Astrocyte of the spinal cord (primary cell): ENCODE data around the gene UNC5C.

Experiments
- DNase-seq: peaks from one replicate; pipeline ENCODE4 v3.0.0; 2011; ENCODE audit warnings: low read depth, low spot score
- H3K4me3 ChIP-seq: 2 replicates; pipeline ENCODE4 v1.5.1; 2011; ENCODE audit warnings: low read depth, mild to moderate bottlenecking, low read length, moderate library complexity
- in situ Hi-C: cut with HindIII; loops from 2 replicates; pipeline ENCODE4 v1.10.0; 2017; ENCODE audit warnings: low sequenced_read_pairs
- TF ChIP-seq, protein P1 (sequence below): IDR thresholded peaks from 2 replicates; pipeline ENCODE4 v1.5.1; 2012; ENCODE audit warnings: low read depth, mild to moderate bottlenecking, low read length, inconsistent platforms

UNC5C gene

DNA sequence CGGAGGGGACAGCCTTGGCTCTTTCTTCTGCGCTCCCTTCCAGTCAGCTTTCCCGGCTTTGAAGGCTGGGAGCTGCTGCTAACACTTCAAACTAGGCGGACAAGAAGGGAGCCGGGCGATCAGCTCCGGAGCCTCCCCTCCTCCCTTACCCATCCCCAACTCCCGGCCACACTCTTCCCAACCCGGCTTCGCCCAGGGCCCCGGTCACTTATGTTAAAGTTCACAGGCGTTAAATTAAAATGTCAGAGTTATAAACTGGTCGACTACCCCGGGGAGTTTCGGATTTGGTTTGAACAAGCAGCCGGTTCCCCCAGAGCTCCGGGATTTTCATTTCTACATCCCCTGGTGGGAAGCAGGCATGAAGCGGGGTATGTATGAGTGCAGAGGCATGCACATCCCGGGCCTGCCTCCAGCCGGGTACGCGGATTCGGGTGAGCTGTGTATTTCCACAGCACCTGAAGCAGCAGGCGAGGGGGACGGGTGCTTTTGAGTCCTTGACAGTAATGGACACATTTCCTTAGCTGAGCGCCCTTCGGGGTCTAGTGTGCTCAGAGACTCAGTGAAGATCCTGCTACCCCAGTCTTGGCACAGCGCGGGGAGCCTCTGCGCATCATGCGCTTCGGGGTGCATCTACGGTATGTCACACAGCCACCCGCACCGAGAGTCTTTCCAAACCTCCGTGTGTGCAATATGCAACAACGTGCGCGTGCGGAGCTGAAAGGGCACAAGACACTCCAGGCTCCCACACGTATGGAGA is 880 bp downstream of the UNC5C start:
- DNase-seq: peak; percentile 46
- TF ChIP-seq, protein P1, sequence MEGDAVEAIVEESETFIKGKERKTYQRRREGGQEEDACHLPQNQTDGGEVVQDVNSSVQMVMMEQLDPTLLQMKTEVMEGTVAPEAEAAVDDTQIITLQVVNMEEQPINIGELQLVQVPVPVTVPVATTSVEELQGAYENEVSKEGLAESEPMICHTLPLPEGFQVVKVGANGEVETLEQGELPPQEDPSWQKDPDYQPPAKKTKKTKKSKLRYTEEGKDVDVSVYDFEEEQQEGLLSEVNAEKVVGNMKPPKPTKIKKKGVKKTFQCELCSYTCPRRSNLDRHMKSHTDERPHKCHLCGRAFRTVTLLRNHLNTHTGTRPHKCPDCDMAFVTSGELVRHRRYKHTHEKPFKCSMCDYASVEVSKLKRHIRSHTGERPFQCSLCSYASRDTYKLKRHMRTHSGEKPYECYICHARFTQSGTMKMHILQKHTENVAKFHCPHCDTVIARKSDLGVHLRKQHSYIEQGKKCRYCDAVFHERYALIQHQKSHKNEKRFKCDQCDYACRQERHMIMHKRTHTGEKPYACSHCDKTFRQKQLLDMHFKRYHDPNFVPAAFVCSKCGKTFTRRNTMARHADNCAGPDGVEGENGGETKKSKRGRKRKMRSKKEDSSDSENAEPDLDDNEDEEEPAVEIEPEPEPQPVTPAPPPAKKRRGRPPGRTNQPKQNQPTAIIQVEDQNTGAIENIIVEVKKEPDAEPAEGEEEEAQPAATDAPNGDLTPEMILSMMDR: no peak
- in situ Hi-C loops: no loop called here
- H3K4me3 ChIP-seq: peak overlapping the region; percentile 64

DNA sequence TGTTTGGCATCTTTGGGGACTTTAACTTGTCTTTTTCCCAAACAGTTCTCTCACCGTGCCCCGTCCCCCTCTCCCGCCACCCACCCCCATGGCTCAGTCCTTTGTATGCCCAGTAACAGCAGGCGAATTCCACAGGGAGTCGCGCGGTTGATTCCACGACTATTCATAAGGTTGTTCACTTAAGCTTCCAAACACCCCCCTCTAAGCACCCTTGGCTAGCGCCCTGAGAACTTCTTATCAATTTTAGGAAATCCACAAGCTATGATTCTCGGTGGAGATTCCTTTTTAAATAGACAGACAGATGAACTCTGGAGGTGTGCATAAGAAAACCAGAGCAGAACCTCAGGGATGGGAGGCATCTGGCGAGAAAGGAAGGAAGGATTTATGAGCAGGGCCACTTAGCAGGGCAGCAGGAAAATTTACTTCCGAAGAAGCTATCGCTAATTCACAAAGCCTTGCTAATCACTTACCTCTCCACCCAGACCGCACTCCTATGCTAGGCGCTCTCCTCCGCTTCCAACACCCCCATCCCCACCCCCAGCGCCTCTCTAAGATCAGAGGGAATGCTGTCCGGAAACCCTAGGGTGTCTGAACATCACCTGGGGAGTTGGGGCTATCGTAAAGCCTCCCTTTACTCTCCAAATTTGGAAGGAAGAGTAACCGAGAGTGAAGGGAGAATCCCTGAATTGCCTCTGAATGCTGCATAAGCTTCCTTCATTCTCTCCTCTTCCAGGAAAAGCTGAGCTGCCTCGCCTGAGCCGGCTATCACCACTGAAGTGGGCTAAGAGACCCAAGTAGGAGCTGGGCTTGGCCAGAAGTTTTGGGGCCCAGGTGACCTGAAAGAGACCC is 1.7 kb downstream of the UNC5C start:
- in situ Hi-C loops: no loop called here
- no peak for DNase-seq
- TF ChIP-seq, protein P1: no peak
- peak overlapping the region; percentile 64 for H3K4me3 ChIP-seq

DNA sequence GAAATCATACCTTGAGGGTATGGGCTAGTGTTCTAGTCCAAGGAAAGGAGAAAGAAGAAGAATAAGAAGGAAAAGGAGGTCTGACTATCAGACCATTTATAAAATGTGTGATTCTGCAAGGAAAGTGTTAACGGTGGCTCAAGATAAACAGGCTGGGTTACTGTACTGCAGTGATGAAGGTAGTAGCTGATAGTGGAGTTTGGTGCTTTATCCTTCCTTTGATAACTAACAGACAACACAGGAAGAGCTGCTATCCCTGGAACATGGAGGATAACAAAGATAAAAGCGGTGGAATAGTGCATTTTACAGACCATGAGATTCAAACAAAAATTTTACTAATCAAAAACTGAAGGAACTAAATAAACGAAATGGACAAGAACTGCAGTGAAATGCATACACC is 2.6 kb downstream of the UNC5C start:
- TF ChIP-seq, protein P1: no peak
- no peak for DNase-seq
- in situ Hi-C loops: no loop called here
- no peak overlapping the region for H3K4me3 ChIP-seq

DNA sequence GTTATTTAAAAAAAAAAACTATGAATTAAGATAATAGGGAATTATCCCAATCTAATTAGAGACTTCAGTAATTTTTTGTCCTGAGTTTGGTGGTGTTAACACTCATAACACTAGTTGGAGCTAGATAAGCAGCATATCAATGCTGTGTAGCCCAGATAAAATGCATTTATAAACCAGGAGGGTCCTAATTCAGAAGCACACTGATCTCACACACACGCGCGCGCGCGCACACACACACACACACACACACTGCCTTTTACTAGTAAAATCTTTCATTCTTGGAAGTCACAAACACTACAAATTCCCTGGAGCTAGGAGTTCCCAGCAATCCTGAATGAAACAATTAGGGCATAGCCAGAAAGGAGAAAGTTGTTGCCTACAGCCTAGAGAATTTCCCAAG is 3.2 kb downstream of the UNC5C start:
- in situ Hi-C loops: no loop called here
- TF ChIP-seq, protein P1: no peak
- DNase-seq: no peak
- no peak overlapping the region for H3K4me3 ChIP-seq

- DNase-seq: no peak
- in situ Hi-C loops: no loop called here
- no peak overlapping the region for H3K4me3 ChIP-seq
- TF ChIP-seq, protein P1: peak; percentile 25
These were observed 4.4 kb downstream of the UNC5C start for GRCh38 chr4:95544113-95545103.
